Stomach smooth muscle (tissue), 2 donors: ENCODE measurements around the gene BLOC1S5.
"Not testable (repeated sequence)": the region's sequence is repeated elsewhere in the genome, so short reads cannot be mapped to it uniquely, and the experiment has no call there.

Experiments
- H3K27ac ChIP-seq: one replicate; pipeline ENCODE4 v1.7.0; 2013; ENCODE audit warnings: mild to moderate bottlenecking, low read length, inconsistent platforms
- H3K27me3 ChIP-seq, 2 donors: one replicate each; pipeline ENCODE4 v1.7.0; 2013; ENCODE audit warnings: low read length in 2 of 2; ENCODE audit not compliant: insufficient read depth in 2 of 2, control insufficient read depth in 1 of 2
- H3K36me3 ChIP-seq, 2 donors: one replicate each; pipeline ENCODE4 v1.7.0; 2013; ENCODE audit warnings: low read length in 2 of 2; ENCODE audit not compliant: control insufficient read depth in 2 of 2, insufficient read depth in 2 of 2
- H3K4me1 ChIP-seq: one replicate; pipeline ENCODE4 v1.7.0; 2013; ENCODE audit warnings: low read length; ENCODE audit not compliant: control insufficient read depth, insufficient read depth
- H3K4me3 ChIP-seq, 2 donors: one replicate each; pipeline ENCODE4 v1.7.0; 2013; ENCODE audit warnings: low read length in 2 of 2
- H3K9ac ChIP-seq, 2 donors: one replicate each; pipeline ENCODE4 v1.7.0; 2013; ENCODE audit warnings: low read length in 2 of 2, mild to moderate bottlenecking in 1 of 2
- H3K9me3 ChIP-seq, 2 donors: one replicate each; pipeline ENCODE4 v1.7.0; 2013; ENCODE audit warnings: low read length in 2 of 2; ENCODE audit not compliant: control insufficient read depth in 2 of 2
- donor health status: healthy.
- donor health status: Pancreatic carcinoma.

The BLOC1S5 gene

DNA sequence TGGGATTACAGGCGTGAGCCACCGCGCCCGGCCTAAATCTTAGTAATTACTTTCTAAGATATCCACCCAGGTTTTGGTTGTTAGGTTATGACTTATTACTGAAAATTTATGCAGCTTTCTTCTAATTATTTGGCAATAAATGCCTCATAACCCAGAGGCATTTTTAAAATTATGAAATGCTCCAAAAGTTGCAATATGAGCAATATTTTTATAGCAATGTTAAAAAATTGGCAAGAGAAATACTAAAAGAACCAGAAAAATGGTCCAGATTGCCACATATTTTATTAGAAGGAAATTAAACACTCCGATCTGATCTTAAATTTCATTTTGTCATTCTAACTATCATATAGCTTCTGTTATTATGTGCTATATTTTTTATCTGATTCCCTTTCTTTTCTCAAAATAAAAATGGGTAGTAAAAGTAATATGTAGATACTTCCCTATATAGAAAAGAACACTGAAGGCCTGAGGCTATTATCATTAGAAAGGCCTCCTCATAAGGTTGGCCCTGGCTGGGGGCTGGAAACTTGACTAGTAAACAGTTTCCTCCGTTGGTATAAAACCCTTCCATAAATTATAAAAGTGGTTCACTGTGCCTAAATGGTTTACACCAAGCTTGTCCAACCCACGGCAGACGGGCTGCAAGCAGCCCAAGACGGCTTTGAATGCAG is 22.1 kb downstream of the BLOC1S5 start:
- Histone ChIP-seq H3K9me3 (no peaks in the 10 kb centered on the region), H3K27ac (no peak overlapping the region), H3K27me3 (no peaks in the 10 kb centered on the region), H3K4me3 (no peak overlapping the region), H3K9ac (no peak overlapping the region), H3K36me3 (peaks cover 5 to 10% of the 10 kb centered on the region in 2 donors), H3K4me1 (no peaks in the 10 kb centered on the region)

DNA sequence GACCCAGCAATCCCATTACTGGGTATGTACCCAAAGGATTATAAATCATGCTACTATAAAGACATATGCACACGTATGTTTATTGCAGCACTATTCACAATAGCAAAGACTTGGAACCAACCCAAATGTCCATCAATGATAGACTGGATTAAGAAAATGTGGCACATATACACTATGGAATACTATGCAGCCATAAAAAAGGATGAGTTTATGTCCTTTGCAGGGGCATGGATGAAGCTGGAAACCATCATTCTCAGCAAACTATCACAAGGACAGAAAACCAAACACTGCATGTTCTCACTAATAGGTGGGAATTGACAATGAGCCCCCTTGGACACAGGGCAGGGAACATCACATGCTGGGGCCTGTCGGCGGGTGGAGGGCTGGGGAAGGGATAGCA is 30.1 kb downstream of the BLOC1S5 start:
- H3K9ac ChIP-seq, H3K27me3 ChIP-seq, H3K9me3 ChIP-seq, H3K27ac ChIP-seq, H3K4me3 ChIP-seq, H3K36me3 ChIP-seq, H3K4me1 ChIP-seq: not testable (repeated sequence)

DNA sequence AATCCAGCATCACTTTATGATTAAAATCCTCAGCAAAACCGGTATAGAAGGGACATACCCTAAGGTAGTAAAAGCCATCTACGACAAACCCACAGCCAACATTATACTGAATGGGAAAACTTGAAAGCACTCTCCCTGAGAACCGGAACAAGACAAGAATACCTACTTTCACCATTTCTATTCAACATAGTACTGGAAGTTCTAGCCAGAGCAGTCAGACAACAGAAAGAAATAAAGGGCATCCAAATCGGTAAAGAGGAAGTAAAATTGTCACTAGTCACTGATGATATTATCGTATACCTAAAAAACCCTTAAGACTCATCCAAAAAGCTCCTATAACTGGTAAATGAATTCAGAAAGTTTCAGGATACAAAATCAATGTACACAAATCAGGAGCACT is 33.3 kb downstream of the BLOC1S5 start:
- H3K36me3 ChIP-seq, result no peaks in the 10 kb centered on the region
- H3K4me1 ChIP-seq, result no peaks in the 10 kb centered on the region
- no peaks in the 10 kb centered on the region for H3K9me3 ChIP-seq
- no peak overlapping the region for H3K27ac ChIP-seq
- no peak overlapping the region for H3K4me3 ChIP-seq
- no peak overlapping the region for H3K9ac ChIP-seq
- H3K27me3 ChIP-seq, result no peaks in the 10 kb centered on the region

DNA sequence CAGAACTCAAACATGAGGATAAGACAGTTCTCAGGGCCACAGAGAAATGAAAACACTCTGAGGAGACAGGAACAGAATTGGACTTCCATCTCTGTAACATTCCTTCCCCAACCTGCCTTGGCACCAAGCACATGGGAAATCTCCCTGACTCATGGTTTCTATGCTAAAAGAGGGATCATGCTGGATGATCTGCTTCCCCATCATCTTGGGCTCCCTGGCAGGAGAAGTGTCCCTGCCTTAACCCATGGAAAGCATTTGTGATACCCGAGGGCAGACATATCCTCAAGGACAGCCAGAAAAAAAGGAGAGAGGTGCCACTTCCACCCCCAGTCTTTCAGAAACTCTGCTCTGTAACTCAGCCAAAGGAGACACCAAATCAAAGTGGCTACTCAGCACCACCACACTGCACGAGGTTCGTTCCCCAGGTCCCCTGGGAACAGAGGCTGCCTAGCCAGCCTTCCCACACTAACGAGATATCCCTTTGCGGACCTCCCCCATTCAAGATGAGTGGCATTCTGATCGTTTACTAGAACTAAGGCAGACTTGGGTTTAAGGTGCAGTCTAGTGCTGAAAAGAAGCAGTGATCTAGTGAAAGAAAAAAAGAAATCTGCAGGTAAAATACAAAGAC is 34.8 kb downstream of the BLOC1S5 start:
- H3K27ac ChIP-seq, result no peak overlapping the region
- no peak overlapping the region for H3K4me3 ChIP-seq
- H3K36me3 ChIP-seq, result no peaks in the 10 kb centered on the region
- no peaks in the 10 kb centered on the region for H3K9me3 ChIP-seq
- H3K4me1 ChIP-seq, result no peaks in the 10 kb centered on the region
- H3K9ac ChIP-seq, result no peak overlapping the region
- no peaks in the 10 kb centered on the region for H3K27me3 ChIP-seq

DNA sequence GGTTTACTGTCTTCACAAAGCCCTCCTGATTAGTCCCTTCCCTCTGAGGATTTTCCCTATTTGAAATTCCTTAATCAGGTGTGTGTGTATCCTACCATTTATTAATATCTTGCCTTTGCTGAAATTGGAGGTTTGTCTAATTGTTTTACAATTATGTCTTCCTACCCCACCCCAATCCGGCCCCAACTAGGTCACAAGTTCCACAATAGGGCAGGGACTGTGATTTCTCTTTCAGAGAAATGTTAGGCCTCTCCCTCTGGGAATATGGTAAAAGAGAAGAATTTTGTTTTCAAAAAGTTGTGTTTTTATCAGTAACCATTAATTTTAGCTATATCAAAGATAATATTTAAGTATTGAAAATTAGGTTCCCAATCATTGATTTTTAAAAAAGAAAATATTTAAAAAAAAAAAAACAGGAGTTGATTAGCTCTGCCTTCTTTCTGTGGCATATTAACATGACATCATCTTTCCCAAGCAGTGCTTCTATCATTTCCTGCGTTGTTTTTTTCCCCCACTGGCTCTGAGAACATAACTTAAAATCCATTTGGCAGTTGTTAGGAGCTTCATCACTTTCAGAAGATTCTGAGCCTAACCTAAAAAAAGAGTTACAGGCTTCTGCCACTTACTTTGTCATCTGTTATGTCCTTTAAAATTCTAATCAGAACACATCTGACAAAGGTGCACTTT is 36.1 kb downstream of the BLOC1S5 start:
- Histone ChIP-seq H3K4me3 (no peak overlapping the region), H3K9ac (no peak overlapping the region), H3K9me3 (no peaks in the 10 kb centered on the region), H3K36me3 (no peaks in the 10 kb centered on the region), H3K27me3 (no peaks in the 10 kb centered on the region), H3K4me1 (no peaks in the 10 kb centered on the region), H3K27ac (no peak overlapping the region)

DNA sequence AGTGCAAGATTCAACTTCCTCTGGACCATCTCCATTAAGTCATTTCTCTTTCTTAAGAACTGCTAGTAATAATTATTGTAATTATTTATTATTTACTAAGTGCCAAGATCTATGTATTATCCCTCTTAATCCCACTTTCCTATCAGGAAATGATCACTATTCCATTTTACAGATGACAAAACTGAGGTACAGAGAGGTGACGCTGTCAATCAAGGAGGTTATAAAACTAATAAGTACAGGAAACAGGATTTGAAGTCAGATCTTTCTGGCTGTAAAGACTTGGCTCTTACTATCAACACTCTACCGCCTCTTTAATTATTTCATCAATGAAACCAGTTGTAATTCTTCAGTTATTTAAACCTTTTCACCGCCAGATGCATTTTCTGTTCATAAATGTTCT is 37.4 kb downstream of the BLOC1S5 start:
- Histone ChIP-seq H3K4me3 (no peak overlapping the region), H3K36me3 (no peaks in the 10 kb centered on the region), H3K9ac (no peak overlapping the region), H3K27me3 (no peaks in the 10 kb centered on the region), H3K9me3 (no peaks in the 10 kb centered on the region), H3K27ac (no peak overlapping the region), H3K4me1 (no peaks in the 10 kb centered on the region)

DNA sequence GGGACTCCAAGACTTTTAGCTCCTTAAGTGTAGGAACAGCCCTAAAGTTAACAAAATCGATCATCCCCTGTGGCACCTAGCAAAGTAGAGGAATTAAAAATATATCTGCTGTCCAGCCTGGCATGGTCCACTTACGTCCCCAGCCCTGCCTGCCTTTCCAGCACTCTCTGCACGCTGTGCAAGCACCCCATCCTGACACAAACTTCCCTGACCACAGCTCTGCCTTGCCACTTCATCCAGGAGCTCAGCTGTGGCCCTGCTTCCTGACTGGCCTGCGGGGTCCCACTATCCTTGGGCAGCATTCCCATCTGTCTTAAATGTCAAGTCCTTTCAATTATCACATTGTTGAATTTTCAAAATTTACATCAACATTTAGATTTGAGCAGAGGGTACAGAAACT is 39.0 kb downstream of the BLOC1S5 start:
- no peaks in the 10 kb centered on the region for H3K4me1 ChIP-seq
- no peak overlapping the region for H3K27ac ChIP-seq
- H3K9me3 ChIP-seq, result no peaks in the 10 kb centered on the region
- no peak overlapping the region for H3K9ac ChIP-seq
- H3K4me3 ChIP-seq, result no peak overlapping the region
- H3K36me3 ChIP-seq, result no peaks in the 10 kb centered on the region
- no peaks in the 10 kb centered on the region for H3K27me3 ChIP-seq

DNA sequence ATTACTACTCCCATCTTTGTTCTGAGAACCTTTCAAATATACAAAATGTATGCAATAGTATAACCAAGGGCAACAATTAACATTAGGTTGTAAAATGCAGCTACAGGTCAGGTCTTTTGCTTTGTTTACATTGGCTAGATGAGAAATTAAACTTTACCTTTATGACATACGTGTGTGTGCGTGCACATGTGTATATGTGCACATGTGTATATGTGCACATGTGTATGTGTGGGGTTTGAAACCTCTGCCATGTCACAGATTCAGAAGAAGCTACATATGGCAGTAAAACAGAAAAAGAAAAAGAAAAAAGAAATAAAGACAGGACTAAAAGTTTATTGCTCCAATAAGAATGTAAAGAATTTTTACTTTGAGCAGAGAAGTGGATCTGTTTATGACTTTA is 40.6 kb downstream of the BLOC1S5 start:
- H3K9ac ChIP-seq, result no peak overlapping the region
- H3K27me3 ChIP-seq, result no peaks in the 10 kb centered on the region
- H3K36me3 ChIP-seq, result no peaks in the 10 kb centered on the region
- no peaks in the 10 kb centered on the region for H3K4me1 ChIP-seq
- H3K4me3 ChIP-seq, result no peak overlapping the region
- no peak overlapping the region for H3K27ac ChIP-seq
- H3K9me3 ChIP-seq, result no peaks in the 10 kb centered on the region

DNA sequence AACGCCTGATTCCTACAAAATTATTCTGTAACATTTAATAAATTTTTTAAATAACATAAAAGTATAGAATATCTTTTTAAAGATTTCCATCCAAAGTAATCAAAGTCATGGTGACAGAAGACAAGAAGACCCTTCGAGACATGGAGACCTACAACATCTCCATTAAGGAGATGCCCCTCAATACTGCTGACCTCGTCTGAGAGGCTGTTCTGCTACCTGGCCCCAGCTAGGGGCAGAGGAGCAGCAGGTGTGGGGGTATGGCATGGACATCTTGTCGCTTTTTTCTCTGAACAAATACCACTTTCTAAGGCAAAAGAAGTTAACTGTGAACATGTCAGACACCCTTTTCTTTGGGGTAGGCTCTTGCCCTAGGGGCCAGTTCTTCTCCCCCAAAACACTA is 44.1 kb downstream of the BLOC1S5 start:
- Histone ChIP-seq H3K27me3 (no peaks in the 10 kb centered on the region), H3K27ac (no peak overlapping the region), H3K9ac (no peak overlapping the region), H3K36me3 (no peaks in the 10 kb centered on the region), H3K4me3 (no peak overlapping the region), H3K9me3 (no peaks in the 10 kb centered on the region), H3K4me1 (no peaks in the 10 kb centered on the region)

DNA sequence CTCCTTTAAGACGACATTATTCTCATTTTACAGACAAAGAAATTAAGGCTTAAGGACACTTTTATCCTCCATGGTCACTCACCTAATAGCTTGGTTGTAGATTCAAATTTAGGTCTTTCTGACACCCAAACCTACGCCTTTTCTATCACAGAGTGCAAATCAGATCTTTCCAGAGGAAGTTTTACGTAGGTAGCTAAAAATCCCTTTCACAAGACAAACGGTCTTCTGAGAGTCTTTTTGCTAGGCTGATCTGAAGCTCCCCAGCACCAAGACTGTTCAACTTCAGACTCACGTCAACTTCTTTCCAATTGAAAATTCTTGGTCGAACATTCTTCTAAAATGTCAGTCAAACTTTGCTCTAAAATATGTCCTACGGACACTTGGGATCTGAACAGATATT is 46.5 kb downstream of the BLOC1S5 start:
- no peaks in the 10 kb centered on the region for H3K36me3 ChIP-seq
- no peak overlapping the region for H3K4me3 ChIP-seq
- H3K9me3 ChIP-seq, result no peaks in the 10 kb centered on the region
- no peak overlapping the region for H3K9ac ChIP-seq
- no peaks in the 10 kb centered on the region for H3K4me1 ChIP-seq
- H3K27ac ChIP-seq, result no peak overlapping the region
- H3K27me3 ChIP-seq, result no peaks in the 10 kb centered on the region

DNA sequence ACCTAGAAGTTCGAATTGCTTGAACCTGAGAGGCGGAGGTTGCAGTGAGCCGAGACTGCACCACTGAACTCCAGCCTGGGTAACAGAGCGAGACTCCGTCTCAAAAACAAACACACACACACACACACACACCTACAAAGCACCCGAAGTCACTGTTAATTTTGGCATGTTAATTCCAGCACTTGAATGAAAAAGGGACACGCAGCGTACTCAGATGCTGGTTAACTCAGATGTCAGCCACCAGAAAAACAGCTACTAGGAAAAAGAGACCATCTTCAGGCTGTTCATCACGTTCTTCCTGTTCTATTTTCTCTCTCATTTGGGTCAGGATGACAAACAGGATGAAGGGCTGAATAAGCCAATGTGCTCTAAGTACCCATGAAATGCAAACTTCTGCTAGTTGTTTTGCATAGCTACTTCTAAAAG is 46.9 kb downstream of the BLOC1S5 start:
- Histone ChIP-seq H3K4me3 (no peak overlapping the region), H3K9ac (no peak overlapping the region), H3K4me1 (no peaks in the 10 kb centered on the region), H3K27ac (no peak overlapping the region), H3K36me3 (no peaks in the 10 kb centered on the region), H3K27me3 (no peaks in the 10 kb centered on the region), H3K9me3 (no peaks in the 10 kb centered on the region)
